Ecto neural progenitor cell (in vitro differentiated cells): ENCODE results near the gene DCHS2.

ENCODE experiments used
- DNase-seq: peaks from one replicate; pipeline ENCODE4 v3.0.0-alpha.2; 2018; ENCODE audit warnings: low spot score

DCHS2 gene

GRCh38 chr4:154208424-154208823, 283.2 kb downstream of the DCHS2 start:
- DNase-seq, result no peak

- no peak for DNase-seq
These were observed 286.1 kb downstream of the DCHS2 start for GRCh38 chr4:154205471-154205870.

- DNase-seq, result no peak
These were observed 296.9 kb downstream of the DCHS2 start for GRCh38 chr4:154194649-154195048.

GRCh38 chr4:154192585-154192984, 299.0 kb downstream of the DCHS2 start:
- no peak for DNase-seq

GRCh38 chr4:154189346-154189745, 302.3 kb downstream of the DCHS2 start:
- DNase-seq, result no peak

GRCh38 chr4:154186888-154187287, 304.7 kb downstream of the DCHS2 start:
- no peak for DNase-seq

- DNase-seq, result no peak
These were observed 305.6 kb downstream of the DCHS2 start for GRCh38 chr4:154186035-154186434.

- no peak for DNase-seq
These were observed 307.4 kb downstream of the DCHS2 start for GRCh38 chr4:154184238-154184637.

- no peak for DNase-seq
These were observed 308.3 kb downstream of the DCHS2 start for GRCh38 chr4:154183264-154183663.
